A172 (cell line): ENCODE data around the gene KCTD19. TPM values are rescaled to one million over a fixed set of nuclear protein-coding genes. Genes with fewer than 3 reads are reported as not detected.

Experiments used
- DNase-seq: peaks from one replicate; pipeline ENCODE4 v3.0.0-alpha.2; 2015; ENCODE audit warnings: low spot score
- total RNA-seq: library from RNA; depleted of rRNA; stranded (reverse); fragments of >200 nt; shearing (Covaris generic); gene quantifications from 2 replicates; pipeline ENCODE4 v1.2.3, GENCODE V29; 2014

Gene KCTD19
- total RNA-seq, 1 experiment from 2014 or later = not detected

- DNase-seq = no peak
These were observed 42.5 kb downstream of the KCTD19 start for GRCh38 chr16:67283826-67284555.

- DNase-seq = peak; percentile 46
These were observed 43.3 kb downstream of the KCTD19 start for GRCh38 chr16:67283039-67283825.

DNA sequence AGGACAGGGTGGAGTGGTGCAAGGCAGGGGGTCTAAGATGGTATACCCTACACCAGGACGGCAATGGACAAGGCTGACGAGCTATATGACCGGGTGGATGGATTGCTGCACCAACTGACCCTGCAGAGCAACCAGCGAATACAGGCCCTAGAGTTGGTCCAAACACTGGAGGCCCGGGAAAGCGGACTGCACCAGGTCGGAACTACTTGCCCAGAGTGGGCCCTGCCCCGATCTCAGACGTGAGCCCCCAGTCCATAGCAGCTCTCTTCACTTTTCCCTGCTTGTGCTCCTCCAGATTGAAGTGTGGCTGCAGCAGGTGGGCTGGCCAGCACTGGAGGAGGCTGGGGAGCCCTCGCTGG is 44.1 kb downstream of the KCTD19 start:
- no peak for DNase-seq

DNA sequence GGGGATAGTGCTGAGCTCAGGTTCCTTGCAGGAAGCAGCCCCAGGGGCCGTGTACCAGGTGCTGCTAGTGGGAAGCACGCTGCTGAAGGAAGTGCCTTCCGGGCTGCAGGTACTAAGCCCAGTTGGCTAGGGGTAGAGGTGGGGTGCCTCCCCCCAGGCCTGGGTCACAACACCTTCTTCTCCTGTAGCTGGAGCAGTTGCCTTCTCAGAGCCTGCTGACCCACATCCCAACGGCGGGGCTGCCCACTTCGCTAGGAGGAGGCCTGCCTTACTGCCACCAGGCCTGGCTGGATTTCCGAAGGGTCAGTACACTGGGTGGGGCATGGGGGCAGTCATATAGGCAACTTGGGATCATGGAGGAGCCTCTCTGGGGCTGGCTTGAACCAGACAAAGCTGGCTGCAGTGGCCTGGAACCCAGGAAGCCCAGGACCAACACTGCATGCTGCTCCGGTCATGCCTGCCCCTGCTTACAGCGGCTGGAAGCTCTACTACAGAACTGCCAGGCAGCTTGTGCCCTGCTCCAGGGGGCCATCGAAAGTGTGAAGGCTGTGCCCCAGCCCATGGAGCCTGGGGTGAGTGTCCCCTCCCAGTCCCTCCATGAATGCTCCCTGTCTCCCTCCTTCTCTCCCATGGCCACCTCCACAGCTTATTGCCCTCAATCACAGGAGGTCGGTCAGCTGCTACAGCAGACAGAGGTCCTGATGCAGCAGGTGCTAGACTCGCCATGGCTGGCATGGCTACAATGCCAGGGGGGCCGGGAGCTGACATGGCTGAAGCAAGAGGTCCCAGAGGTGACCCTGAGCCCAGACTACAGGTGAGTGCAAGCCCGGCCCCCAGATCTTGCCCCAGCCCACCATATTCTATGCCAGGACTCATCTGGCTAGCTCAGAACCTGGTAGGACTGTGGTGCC is 44.8 kb downstream of the KCTD19 start:
- no peak for DNase-seq

DNA sequence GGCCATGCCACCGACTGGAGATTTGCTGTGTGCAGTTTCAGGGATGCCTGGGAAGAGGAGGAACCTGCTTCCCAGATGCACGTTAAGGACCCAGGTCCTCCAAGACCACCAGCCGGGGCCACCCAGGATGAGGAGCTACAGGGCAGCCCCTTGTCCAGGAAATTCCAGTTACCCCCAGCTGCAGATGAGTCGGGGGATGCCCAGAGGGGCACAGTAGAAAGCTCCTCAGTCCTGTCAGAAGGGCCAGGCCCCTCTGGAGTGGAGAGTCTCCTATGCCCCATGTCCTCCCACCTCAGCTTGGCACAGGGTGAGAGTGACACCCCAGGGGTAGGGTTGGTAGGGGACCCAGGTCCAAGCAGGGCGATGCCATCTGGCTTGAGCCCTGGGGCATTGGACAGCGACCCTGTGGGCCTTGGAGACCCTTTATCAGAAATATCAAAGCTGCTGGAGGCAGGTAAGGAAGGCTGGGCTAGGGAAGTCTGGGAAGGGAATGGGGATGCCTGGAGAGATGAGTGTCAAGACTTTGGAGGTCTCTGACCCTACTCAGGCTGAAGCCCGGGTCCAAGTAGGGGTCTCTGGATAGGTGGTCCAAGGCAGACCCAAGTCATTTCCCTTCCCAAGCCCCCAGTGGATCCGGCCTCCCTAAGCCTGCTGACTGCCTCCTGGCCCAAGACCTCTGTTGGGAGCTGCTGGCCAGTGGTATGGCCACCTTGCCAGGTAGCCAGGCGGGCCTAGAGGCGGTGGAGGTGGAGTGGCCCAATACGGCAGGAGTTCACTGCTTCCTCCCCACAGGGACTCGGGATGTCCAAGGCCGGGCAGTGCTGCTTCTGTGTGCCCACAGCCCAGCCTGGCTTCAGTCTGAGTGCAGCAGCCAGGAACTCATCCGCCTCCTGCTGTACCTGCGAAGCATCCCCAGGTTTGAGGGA is 46.2 kb downstream of the KCTD19 start:
- DNase-seq = no peak

DNA sequence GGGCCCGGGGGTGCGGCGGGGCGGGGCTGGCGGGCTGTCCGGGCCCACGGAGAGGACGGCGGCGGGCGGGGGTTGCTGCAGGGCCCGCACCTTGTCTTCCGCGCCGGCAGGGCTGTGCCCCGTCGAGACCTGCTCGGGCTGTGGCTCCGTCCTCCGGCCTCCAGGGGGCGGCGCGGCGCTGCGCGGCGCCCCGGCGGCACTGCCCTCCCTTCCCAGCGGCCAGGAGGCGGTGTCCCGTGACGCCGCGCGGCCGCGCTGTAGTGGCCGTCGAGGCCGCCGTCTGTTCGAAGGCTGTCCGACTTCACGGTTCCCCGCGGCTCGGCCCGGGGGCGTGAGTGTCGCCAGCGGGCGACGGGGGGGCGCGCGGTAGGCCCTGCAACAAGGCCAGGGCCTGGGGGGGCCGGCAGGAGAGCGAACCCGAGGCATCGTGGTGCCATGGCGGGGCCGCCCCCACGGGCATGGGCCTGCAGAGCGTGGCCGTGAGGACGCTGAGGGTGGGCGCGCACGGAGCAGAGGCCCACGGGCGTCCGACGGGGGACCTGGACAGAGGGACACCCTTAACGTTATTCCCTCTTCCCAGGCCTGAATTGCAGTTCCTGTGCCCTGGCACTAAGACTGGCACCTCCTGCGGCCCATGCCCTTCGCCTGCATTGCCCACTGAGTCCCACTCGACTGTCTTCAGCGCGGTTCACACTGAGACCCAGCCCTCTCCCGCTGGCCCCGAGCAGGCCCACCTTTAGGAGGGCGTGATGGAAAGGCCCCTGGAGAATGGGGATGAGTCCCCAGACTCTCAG is 47.0 kb downstream of the KCTD19 start, which contains the start of gene PLEKHG4:
TSS of gene PLEKHG4 (plus strand) at position 237 of the 794 bp plus-strand sequence. CDS start at position 750, 513 bp downstream.
- no peak for DNase-seq

GRCh38 chr16:67278773-67279295 is 47.7 kb downstream of the KCTD19 start:
- DNase-seq = no peak

DNA sequence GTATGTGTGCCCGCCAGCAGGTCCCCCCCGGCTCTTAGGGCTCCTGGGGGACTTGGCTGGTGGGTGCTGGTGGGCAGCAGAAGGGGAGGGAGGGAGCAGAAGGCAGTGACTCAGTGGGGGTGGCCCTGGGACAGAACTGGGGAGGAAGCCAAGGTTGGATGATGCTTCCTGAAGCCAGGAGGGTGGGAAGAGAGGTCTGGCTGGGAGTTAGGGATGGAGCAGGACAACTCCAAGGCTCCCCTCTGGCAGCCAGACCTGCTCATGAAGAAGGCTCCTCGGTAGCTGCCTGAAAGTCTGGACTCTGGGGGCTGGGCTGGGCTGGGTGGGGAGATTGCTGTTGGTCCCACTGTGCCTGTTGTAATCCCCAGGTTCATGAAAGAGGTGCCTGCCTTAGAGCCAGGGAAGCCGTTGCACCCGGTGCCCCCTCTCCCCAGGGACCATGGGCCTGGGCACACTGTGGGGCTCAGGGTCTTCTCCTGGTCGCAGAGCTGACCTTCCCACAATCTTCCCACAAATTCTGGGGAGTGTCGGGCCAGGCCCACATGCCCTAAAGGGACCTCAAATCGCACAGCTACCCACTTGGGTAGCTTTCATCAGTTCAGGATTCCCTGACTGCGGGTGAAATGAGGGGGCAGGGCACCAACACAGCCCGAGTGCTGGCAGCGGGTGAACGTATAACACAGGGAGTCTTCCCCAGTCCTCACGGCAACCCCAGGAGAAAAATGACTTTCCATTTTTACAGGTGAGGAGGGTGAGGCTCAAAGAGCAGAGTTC is 48.4 kb downstream of the KCTD19 start:
- peak; percentile 84 for DNase-seq

DNA sequence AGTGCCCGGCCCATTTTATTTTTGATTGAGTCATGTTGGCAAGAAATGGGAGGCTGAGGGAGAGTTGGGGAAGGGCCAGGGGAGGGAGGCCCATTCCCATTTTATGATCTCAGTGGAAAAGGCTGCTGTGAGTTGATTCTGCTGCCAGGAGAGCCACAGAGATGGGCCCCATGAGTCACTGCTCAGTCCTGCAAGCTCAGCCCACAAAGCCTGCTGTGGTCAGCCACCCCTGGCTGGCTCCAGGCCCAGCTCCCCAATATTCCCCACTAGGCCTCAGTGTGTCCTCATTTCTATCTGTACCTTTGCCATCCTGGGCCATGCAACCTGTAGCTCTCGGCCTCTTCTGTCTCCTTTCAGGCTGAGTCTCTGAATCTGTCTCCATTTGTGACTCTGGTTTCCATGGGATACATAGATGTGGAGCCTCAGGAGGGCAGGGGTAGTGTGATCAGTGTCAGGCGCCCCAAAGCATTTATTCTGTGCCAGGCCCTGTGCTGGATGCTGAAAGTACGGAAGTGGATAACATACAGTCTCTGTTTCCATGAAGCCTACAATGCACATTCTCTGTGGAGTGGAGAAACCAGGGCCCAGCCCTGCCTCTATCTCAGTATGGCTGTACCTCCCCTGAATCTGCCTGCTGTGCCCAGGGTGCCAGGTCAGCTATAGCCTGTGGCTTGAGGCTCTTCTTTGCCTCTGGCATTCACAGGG is 49.1 kb downstream of the KCTD19 start:
- DNase-seq = peak; percentile 99

DNA sequence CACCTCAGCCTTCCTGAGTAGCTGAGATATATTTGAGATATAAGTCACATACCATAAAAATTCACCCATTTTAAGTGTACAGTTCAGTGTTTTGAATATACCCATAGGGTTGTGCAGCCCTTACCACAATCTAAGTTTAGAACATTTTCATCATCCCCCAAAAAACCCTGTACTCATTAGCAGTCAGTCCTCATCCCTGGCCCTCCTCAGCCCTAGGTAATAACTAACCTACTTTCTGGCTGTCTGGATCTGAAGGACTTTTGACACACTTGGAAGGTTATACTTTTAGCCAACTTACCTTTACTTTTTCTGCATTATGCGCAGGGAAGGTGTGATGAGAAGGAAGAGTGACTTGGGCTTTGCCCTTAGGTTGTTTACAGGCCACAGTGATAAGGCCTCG is 51.2 kb downstream of the KCTD19 start:
- DNase-seq = no peak

DNA sequence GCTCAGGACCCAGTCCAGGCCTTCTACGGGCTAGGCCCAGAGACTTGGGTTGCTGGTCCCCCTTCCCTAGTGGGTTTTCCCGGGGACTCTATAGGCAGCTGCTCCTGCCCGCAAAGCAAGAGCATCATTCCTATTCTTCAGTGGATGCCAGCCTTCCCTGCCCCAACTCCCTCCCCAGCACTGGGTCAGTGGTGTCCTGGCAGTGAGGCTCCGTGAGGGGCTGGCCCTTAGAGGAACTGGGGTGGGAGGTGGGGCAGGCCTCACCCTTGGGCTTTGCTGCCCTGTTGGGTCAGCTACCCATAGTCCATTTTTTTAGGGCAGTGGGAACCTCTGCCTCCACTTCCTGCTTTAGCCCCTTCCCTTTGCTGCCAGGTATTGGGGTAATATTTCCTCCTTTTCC is 55.1 kb downstream of the KCTD19 start:
- no peak for DNase-seq

DNA sequence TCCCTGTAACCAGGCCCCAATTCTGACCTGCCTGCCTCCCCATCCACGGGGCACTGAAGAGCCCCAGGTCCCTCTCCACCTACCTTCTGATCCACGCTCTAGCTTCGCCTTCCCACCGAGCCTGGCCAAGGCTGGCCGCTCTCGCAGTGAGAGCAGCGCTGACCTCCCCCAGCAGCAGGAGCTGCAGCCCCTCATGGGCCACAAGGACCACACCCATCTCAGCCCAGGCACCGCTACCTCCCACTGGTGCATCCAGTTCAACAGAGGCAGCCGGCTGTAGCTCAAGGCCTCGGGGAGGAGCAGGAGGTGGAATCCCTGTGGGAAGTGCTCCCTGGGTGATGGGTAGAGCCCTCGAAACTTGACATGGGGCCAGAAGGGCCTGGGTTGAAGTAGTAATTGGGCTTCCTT is 55.6 kb downstream of the KCTD19 start:
- DNase-seq = no peak

DNA sequence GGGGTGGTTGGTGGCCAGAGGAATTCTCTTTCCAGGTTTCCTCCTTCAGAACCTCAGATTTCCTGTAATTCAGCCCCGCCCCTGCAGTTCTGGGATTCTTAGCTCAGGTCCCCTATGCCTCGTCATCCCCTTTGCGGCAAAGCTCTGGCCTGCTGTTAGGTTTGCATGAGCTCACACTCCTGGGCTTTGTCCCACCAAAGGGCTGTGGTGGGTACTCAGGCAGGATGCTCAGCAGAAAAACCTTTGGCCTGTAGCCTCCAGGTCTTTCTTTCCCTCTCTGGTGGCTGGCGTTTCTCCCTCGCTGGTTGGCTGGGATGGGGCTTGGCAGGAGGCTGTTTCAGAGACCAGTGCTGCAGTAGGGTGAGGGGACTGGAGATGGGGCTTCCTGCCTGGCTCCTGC is 56.8 kb downstream of the KCTD19 start:
- DNase-seq = peak; percentile 60

- DNase-seq = peak; percentile 98
These were observed 58.4 kb downstream of the KCTD19 start for GRCh38 chr16:67268136-67268579.

DNA sequence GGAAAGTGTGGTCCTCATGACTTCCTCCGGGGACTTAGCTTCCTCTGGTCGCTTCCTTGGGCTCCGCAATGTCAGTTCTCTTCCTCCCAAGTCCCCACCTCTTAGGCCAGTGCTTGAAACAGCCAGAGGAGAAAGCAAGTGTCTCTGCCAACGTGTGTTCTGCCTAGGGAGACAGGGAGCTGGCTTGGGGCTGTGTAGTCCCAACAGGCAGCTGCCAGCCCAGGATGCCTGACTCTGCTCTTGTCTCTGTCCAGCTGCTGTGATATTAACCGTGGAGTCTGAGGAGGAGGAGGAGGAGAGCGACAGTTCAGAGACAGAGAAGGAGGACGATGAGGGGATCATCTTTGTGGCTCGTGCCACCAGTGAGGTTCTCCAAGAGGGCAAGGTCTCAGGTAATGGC is 60.7 kb downstream of the KCTD19 start:
- DNase-seq = no peak

DNA sequence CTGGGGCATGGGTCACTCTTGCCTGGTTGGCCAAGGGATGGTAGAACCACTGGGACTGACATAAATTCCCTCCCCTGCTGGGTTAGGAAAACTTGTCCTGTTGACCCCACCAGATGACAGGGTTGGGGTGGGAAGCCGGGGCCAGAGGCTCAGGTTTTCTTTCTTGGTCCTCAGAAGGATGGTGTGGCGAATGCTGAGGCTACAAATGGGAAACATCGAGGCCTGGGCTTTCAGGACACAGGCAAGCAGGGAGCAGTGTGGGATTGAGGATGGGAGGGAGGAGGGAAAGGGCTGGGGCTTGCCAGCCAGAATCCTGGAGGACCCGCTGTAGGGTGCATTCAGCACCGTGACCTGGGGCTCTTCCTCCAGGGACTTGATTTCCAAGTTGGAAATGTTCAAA is 61.7 kb downstream of the KCTD19 start:
- DNase-seq = no peak

- no peak for DNase-seq
These were observed 62.3 kb downstream of the KCTD19 start for GRCh38 chr16:67264277-67264676.

- no peak for DNase-seq
These were observed 63.3 kb downstream of the KCTD19 start for GRCh38 chr16:67263201-67263600.
